DMS79 (cell line): ENCODE measurements around the gene SUN1.
"Not testable (repeated sequence)": the region's sequence is repeated elsewhere in the genome, so short reads cannot be mapped to it uniquely, and the experiment has no call there.

ENCODE experiments used
- DNase-seq: peaks from one replicate; lab custom pipeline; 2025; lab: John Stamatoyannopoulos, UW

SUN1 gene

GRCh38 chr7:920351-921070 lies 88.2 kb downstream of the SUN1 start:
- no peak for DNase-seq

- DNase-seq = no peak
Observed at GRCh38 chr7:921071-921461, 88.8 kb downstream of the SUN1 start.

- DNase-seq = no peak
Observed at GRCh38 chr7:921581-922333, 89.5 kb downstream of the SUN1 start.

- DNase-seq = no peak
Observed at GRCh38 chr7:922334-923107, 90.2 kb downstream of the SUN1 start.

GRCh38 chr7:923108-924041 lies 91.1 kb downstream of the SUN1 start:
- no peak for DNase-seq

- DNase-seq = not testable (repeated sequence)
Observed at GRCh38 chr7:924042-924441, 91.8 kb downstream of the SUN1 start.
